NCI-H2196 (cell line): ENCODE data around the gene LMF1.
"Not testable (repeated sequence)": the region's sequence is repeated elsewhere in the genome, so short reads cannot be mapped to it uniquely, and the experiment has no call there.

ENCODE experiments used
- DNase-seq: peaks from one replicate; lab custom pipeline; 2025; ENCODE audit not compliant: unreplicated experiment; lab: John Stamatoyannopoulos, UW

The LMF1 gene

DNA sequence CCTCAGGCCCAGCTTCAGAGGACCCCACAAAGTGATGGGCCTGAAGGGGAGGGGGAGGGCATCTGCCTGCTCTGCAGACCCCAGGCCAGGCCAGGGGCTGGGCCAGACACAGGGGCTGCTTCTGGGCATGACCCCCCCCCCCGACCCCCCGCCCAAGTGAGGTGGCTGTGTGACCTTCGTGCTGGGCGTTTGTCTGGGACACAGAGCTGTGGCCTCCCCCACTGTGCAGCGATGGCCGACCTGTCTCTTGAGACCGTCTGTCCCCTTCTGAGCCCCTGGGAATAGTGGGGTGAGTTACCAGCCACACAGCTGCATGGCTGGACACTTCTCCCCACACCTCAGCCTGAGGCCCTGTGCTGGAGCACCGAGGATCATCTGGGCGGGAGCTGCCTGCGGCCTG lies 135.4 kb downstream of the LMF1 start:
- no peak for DNase-seq

GRCh38 chr16:833411-833810 lies 137.4 kb downstream of the LMF1 start:
- DNase-seq, result no peak

DNA sequence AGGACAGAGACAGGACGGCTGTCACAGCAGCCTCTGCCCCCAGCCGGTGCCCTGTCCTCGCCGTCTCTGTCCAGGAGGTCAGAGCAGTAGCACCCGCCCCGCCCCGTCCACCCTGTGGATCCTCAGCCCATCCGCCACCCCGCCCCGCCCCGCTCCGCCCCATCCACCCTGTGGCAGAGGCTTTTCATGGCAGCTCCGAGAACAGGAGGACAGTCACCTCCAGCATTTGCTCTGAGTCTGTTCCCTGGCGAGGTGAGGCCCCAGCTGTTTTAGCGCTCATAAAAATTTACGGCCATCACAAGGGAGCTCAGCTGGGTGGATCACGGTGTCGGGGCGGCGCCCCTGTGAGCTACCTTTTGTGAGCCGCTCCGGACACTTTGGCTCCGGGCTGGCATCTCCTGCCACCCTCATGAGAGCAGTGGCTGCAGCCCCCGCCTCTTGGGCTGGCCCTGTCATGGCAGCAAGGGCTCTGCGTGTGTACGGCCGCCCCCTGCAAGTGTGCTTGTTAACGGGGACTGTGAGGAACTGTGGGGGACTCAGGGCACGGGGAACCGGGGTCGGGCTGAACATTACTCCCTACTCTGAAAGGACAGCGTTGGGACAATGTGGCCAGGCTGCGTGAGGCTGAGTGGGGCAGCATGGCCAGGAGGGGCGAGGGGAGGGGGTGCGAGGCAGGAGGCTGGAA lies 138.0 kb downstream of the LMF1 start:
- DNase-seq, result no peak

GRCh38 chr16:831571-832413 lies 139.0 kb downstream of the LMF1 start:
- DNase-seq, result no peak

GRCh38 chr16:830871-831570 lies 139.8 kb downstream of the LMF1 start:
- DNase-seq, result no peak

DNA sequence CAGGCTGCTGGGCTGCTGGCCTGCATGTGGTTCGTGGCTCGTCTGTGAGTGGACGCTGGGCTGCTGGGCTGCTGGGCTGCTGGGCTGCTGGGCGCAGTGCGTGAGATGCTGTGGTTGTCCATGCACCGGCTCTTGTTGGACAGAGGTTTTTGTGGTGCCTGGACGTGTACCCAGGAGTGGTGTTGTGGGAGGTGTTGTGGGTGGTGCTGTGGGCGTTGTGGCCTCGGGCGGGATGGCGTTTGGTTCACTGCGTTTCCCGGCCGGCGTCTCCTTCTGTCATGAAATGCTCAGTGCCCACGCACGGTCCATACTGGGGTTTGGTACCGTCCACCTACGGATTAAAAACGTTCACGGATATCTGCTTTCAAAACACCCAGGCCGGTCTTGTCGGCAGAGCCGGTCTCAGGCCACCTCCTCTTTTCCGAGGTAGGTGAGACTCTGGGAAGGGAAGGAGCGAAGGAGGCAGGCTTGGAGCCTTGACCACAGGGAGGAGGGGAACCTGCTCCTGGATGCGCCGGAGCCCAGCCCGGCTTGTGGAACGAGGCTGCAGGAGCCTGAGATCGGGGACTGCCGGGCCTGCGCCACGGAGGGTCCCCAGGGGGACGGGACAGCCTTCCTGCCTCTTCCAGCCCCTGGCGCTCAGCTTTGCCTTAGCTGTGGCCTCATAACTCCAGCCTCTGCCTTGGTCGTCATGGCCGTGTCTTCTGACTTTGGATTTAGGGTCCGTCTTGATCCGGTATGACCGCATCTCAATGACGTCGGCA lies 140.5 kb downstream of the LMF1 start:
- DNase-seq, result no peak

DNA sequence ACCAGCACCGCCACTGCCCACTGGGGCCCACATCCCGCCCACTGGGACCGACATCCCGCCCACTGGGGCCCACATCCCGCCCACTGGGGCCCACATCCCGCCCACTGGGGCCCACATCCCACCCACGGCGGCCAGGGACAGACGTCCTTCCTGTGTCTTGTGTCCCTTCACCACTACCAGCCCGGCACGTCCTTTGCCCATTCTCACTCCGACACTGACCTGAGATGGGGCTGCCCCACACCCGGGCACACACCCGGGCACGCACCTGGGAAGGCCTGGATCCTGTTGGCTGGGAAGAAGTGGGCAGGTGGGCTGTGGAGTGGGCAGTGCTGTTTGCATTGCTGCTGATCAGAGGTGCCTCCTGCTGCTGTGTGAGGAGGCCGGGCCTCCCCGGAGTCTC lies 141.9 kb downstream of the LMF1 start:
- DNase-seq, result no peak

DNA sequence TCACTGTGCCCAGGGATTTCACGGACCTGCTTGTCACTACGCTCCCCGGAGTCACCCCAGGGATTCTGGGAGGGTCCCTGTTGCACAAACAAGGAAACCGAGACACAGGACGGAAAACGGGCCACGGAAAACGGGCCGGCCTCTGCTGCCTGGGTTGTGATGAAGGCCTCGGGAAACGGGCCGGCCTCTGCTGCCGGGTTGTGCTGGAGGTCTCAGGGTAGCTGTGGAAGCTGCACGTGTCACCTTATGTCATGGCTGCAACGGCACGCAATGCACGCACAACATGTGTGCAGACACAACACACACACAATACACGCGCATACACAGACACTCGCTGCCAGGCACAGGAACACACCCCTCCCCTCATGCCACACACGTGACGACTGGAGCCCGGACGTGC lies 143.3 kb downstream of the LMF1 start:
- DNase-seq, result no peak

DNA sequence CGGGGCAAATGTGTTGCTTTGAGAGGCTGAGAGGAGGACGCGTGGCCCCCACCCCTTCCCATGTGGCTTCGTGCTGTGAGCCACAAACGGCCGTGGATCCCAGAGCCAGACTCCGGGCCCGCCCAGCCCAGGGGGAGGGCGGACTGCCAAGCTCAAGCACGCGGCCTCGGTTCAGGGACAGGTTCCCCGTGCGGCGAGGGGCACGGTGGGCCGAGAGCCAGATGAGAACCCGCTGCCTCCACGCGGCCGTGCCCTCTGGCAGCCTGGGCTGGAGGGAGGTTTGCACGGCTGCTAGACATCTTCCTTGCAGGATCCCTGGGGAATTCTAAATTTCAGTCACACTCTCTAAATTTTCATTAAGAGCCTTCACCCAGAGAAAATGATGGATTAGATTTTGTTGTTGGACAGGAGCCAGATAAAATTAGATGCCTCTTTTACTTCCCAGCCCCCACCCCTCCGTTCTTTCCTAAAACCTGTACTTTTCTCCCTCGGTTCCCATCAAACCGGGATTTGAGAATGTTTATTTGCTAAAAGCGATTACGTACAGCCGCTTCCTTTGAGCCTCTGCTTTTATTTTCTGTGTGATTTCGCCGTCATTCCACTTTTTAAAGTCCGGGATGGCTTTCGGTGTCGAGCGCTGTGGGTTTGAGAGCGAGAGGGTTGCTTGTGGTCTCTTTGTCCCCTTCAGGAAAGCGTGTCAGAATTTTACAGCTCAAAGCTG lies 145.3 kb downstream of the LMF1 start:
- DNase-seq, result no peak

- DNase-seq, result no peak
Observed at GRCh38 chr16:824601-825000, 146.2 kb downstream of the LMF1 start.

DNA sequence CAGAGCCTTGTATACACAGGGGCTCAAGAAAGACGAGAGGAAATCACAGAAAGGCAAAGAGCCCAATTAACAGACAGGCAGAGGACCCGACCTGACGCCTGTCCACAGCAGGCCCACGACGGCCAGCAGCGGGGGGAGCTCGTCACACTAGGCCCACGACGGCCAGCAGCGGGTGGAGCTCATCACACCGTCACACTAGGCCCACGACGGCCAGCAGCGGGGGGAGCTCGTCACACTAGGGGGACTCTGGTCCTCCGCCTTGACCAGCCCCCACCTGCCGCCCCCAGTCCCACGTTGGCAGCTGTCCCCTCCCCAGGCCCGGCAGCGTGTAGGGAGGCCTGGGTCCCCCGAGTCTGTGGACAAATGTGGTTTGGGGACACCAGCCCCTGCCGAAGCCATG lies 146.6 kb downstream of the LMF1 start:
- DNase-seq, result no peak

GRCh38 chr16:822909-823297 lies 147.9 kb downstream of the LMF1 start:
- DNase-seq, result no peak

- peak; percentile 35 for DNase-seq
Observed at GRCh38 chr16:822174-822908, 148.4 kb downstream of the LMF1 start.

- DNase-seq, result no peak
Observed at GRCh38 chr16:821751-822150, 149.0 kb downstream of the LMF1 start.

GRCh38 chr16:820748-821147 lies 150.0 kb downstream of the LMF1 start:
- DNase-seq, result no peak

DNA sequence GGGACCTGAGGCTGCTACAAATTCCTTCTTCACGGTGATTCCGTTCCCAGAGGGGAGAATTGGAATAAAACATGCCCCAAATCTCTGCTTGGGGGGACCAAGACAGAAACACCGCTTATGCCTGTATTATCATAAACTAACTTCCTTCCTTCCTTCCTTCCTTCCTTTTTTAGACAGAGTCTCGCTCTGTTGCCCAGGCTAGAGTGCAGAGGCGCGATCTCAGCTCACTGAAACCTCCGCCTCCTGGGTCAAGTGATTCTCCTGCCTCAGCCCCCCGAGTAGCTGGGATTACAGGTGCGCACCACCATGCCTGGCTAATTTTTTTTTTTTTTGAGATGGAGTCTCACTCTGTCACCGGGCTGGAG lies 150.8 kb downstream of the LMF1 start:
- not testable (repeated sequence) for DNase-seq

DNA sequence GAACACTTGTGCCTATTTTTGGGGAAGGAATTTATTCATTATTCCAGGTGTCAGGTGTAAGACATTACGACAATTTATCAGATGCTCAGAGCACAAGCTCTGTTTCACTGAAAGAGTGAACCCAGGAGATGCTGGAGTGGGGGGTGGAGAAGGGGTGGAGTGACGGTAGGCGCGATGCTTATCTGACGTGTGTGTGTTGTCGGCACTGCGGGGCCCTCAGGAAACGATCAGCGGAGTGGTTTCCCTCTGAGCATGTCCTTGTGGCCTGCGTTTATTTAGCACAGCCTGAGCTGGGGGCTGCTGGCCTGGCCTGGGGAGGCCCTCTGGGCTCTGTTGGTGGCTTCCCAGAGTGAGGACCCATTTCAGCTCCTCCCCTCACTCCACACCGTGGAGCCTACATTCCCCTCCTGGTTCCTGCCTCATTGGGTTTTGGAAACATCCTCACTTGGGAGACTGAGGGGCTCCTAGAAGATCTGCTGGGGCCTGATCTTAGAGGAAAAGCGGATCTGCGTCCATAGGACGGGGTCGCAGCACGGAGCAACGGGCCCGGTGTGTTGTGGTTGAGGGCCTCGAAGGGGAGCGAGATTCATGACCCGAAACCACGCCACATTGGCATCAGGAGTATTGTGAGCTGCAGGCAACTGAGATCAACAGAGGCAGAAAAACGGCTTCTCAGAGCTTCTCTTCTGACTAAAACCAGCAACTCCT lies 151.3 kb downstream of the LMF1 start:
- no peak for DNase-seq

GRCh38 chr16:818592-818991 lies 152.2 kb downstream of the LMF1 start:
- no peak for DNase-seq

- DNase-seq, result no peak
Observed at GRCh38 chr16:818132-818531, 152.7 kb downstream of the LMF1 start.
